Ovary (tissue), 3 donors: ENCODE measurements around the gene GBX2.

Source experiments
- CTCF ChIP-seq, 3 donors: fragments of 450-650 bp in 2 of 3; fragments of 200-600 bp in 1 of 3; IDR thresholded peaks; one replicate each; pipeline versions ENCODE4 v1.5.1 to v1.8.0; 2016 to 2022; ENCODE audit warnings: antibody characterized with exemption in 3 of 3, mild to moderate bottlenecking in 1 of 3
- EP300 ChIP-seq: sonication (generic); formaldehyde crosslinking; IDR thresholded peaks from one replicate; pipeline ENCODE4 v1.6.1; 2017; ENCODE audit warnings: antibody characterized with exemption
- donor health status: DM: no; HTN: no; CAD: no.

- TF ChIP-seq EP300: no peak
- TF ChIP-seq CTCF (IDR thresholded peaks at IDR 0.05): no peak
Measured at GRCh38 chr2:236177604-236177966, 9.4 kb upstream of the GBX2 start.
